Measurements from ENCODE around the gene GNMT.

GNMT gene

GRCh38 chr6:42981836-42982235, 21.3 kb downstream of the GNMT start:
- Histone ChIP-seq H3K18ac (ENCODE audit: low read length) (no peak overlapping the region), H4K12ac (ENCODE audit: low read depth, low read length) (no peak overlapping the region), H3K4me1 (ENCODE audit: control insufficient read depth in 1 of 2, insufficient read depth in 2 of 2, low read length in 2 of 2) (peaks cover 13 to 16% of the 10 kb centered on the region in 2 experiments), H2AFZ (ENCODE audit: insufficient read depth, low read length, poor library complexity) (no peak overlapping the region), H2BK120ac (ENCODE audit: insufficient read depth, low read length, poor library complexity) (no peak overlapping the region), H3K79me1 (ENCODE audit: low read length) (peaks cover 19% of the 10 kb centered on the region), H3K4me2 (ENCODE audit: low read length) (no peak overlapping the region), H4K8ac (ENCODE audit: low read depth, low read length) (no peak overlapping the region), H3K9me3 (ENCODE audit: insufficient read depth, low read depth, low read length) (no peaks in the 10 kb centered on the region), H3K9ac (ENCODE audit: low read length) (no peak overlapping the region), H3K23ac (ENCODE audit: low read length) (no peak overlapping the region), H4K91ac (ENCODE audit: low read depth, low read length) (no peak overlapping the region), H3K36me3 (ENCODE audit: control insufficient read depth in 1 of 2, insufficient read depth in 2 of 2, low read length in 2 of 2) (no peaks in the 10 kb centered on the region), H3K27me3 (ENCODE audit: insufficient read depth, low read length) (no peaks in the 10 kb centered on the region), H2AK5ac (ENCODE audit: low read length) (no peak overlapping the region), H3K14ac (ENCODE audit: low read length) (no peak overlapping the region), H3K79me2 (ENCODE audit: control insufficient read depth, insufficient read depth, low read length, poor library complexity) (peaks cover 15% of the 10 kb centered on the region), H3K4ac (ENCODE audit: low read depth, low read length) (no peak overlapping the region), H2BK12ac (ENCODE audit: low read length) (no peak overlapping the region), H3K27ac (ENCODE audit: low read depth, low read length) (no peak overlapping the region), H2BK5ac (ENCODE audit: low read depth, low read length, poor library complexity) (no peak overlapping the region), H3K4me3 (ENCODE audit: low read depth, low read length) (no peak overlapping the region)
- 100% methylated on average over 2 of the region's 5 CpGs for WGBS (ENCODE audit: extremely low coverage, insufficient coverage, insufficient read length)
- DNase-seq = no peak

GRCh38 chr6:42984001-42984923, 23.7 kb downstream of the GNMT start, which contains the start of gene PPP2R5D:
TSS of gene PPP2R5D (plus strand) at chr6:42984570. CDS start at chr6:42984678, 108 bp downstream.
- peak within 1 kb of the TSS; percentile 66 for H4K12ac ChIP-seq (ENCODE audit: low read depth, low read length)
- H3K23ac ChIP-seq (ENCODE audit: low read length) = no peak within 1 kb of the TSS
- H2BK12ac ChIP-seq (ENCODE audit: low read length) = no peak within 1 kb of the TSS
- peak within 1 kb of the TSS; percentile 89 for H4K91ac ChIP-seq (ENCODE audit: low read depth, low read length)
- H2AFZ ChIP-seq (ENCODE audit: insufficient read depth, low read length, poor library complexity) = peak within 1 kb of the TSS; percentile 89
- H3K27me3 ChIP-seq (ENCODE audit: insufficient read depth, low read length) = no peaks in the 10 kb centered on the region
- H3K4ac ChIP-seq (ENCODE audit: low read depth, low read length) = peak within 1 kb of the TSS; percentile 70
- peak within 1 kb of the TSS; percentile 91 for H3K4me3 ChIP-seq (ENCODE audit: low read depth, low read length)
- H4K8ac ChIP-seq (ENCODE audit: low read depth, low read length) = peak within 1 kb of the TSS; percentile 86
- no CpG with 5 or more reads among the region's 59 CpGs for WGBS (ENCODE audit: extremely low coverage, insufficient coverage, insufficient read length)
- H3K9ac ChIP-seq (ENCODE audit: low read length) = peak within 1 kb of the TSS; percentile 94
- H3K9me3 ChIP-seq (ENCODE audit: insufficient read depth, low read depth, low read length) = no peaks in the 10 kb centered on the region
- peaks cover 8 to 10% of the 10 kb centered on the region in 2 experiments for H3K4me1 ChIP-seq (ENCODE audit: control insufficient read depth in 1 of 2, insufficient read depth in 2 of 2, low read length in 2 of 2)
- DNase-seq = peak; percentile 99
- H2AK5ac ChIP-seq (ENCODE audit: low read length) = peak within 1 kb of the TSS; percentile 0
- peak within 1 kb of the TSS; percentile 96 for H3K4me2 ChIP-seq (ENCODE audit: low read length)
- peak within 1 kb of the TSS; percentile 84 for H3K18ac ChIP-seq (ENCODE audit: low read length)
- H3K14ac ChIP-seq (ENCODE audit: low read length) = peak within 1 kb of the TSS; percentile 95
- peaks cover 5% of the 10 kb centered on the region for H3K79me2 ChIP-seq (ENCODE audit: control insufficient read depth, insufficient read depth, low read length, poor library complexity)
- H2BK5ac ChIP-seq (ENCODE audit: low read depth, low read length, poor library complexity) = peak within 1 kb of the TSS; percentile 20
- peaks cover 8% of the 10 kb centered on the region for H3K79me1 ChIP-seq (ENCODE audit: low read length)
- peak within 1 kb of the TSS; percentile 40 for H2BK120ac ChIP-seq (ENCODE audit: insufficient read depth, low read length, poor library complexity)
- peaks cover 3 to 5% of the 10 kb centered on the region in 2 experiments for H3K36me3 ChIP-seq (ENCODE audit: control insufficient read depth in 1 of 2, insufficient read depth in 2 of 2, low read length in 2 of 2)
- H3K27ac ChIP-seq (ENCODE audit: low read depth, low read length) = peak within 1 kb of the TSS; percentile 32

GRCh38 chr6:42984924-42985475, 24.4 kb downstream of the GNMT start:
- Histone ChIP-seq H3K18ac (ENCODE audit: low read length) (peak overlapping the region; percentile 84), H3K79me2 (ENCODE audit: control insufficient read depth, insufficient read depth, low read length, poor library complexity) (peaks cover 5% of the 10 kb centered on the region), H2BK12ac (ENCODE audit: low read length) (no peak overlapping the region), H3K9me3 (ENCODE audit: insufficient read depth, low read depth, low read length) (peaks cover 2% of the 10 kb centered on the region), H3K4me1 (ENCODE audit: control insufficient read depth in 1 of 2, insufficient read depth in 2 of 2, low read length in 2 of 2) (peaks cover 5 to 8% of the 10 kb centered on the region in 2 experiments), H4K12ac (ENCODE audit: low read depth, low read length) (no peak overlapping the region), H3K4me2 (ENCODE audit: low read length) (peak overlapping the region; percentile 86), H2AK5ac (ENCODE audit: low read length) (peak overlapping the region; percentile 0), H3K79me1 (ENCODE audit: low read length) (peaks cover 7% of the 10 kb centered on the region), H3K4ac (ENCODE audit: low read depth, low read length) (peak overlapping the region; percentile 70), H3K27ac (ENCODE audit: low read depth, low read length) (no peak overlapping the region), H3K23ac (ENCODE audit: low read length) (no peak overlapping the region), H4K91ac (ENCODE audit: low read depth, low read length) (peak overlapping the region; percentile 89), H2BK5ac (ENCODE audit: low read depth, low read length, poor library complexity) (no peak overlapping the region), H2BK120ac (ENCODE audit: insufficient read depth, low read length, poor library complexity) (no peak overlapping the region), H2AFZ (ENCODE audit: insufficient read depth, low read length, poor library complexity) (peak overlapping the region; percentile 89), H3K14ac (ENCODE audit: low read length) (peak overlapping the region; percentile 95), H3K36me3 (ENCODE audit: control insufficient read depth in 1 of 2, insufficient read depth in 2 of 2, low read length in 2 of 2) (peaks cover 6 to 11% of the 10 kb centered on the region in 2 experiments), H4K8ac (ENCODE audit: low read depth, low read length) (peak overlapping the region; percentile 77), H3K4me3 (ENCODE audit: low read depth, low read length) (peak overlapping the region; percentile 91), H3K9ac (ENCODE audit: low read length) (peak overlapping the region; percentile 94), H3K27me3 (ENCODE audit: insufficient read depth, low read length) (no peaks in the 10 kb centered on the region)
- WGBS (ENCODE audit: extremely low coverage, insufficient coverage, insufficient read length) = no CpG with 5 or more reads among the region's 13 CpGs
- DNase-seq = peak in 1 of 2 donors; percentile 9

- H3K27me3 ChIP-seq (ENCODE audit: insufficient read depth, low read length) = no peaks in the 10 kb centered on the region
- H3K18ac ChIP-seq (ENCODE audit: low read length) = no peak overlapping the region
- no peak overlapping the region for H3K14ac ChIP-seq (ENCODE audit: low read length)
- H2AK5ac ChIP-seq (ENCODE audit: low read length) = no peak overlapping the region
- no peak overlapping the region for H3K4me3 ChIP-seq (ENCODE audit: low read depth, low read length)
- H3K9ac ChIP-seq (ENCODE audit: low read length) = no peak overlapping the region
- peaks cover 7% of the 10 kb centered on the region for H3K79me1 ChIP-seq (ENCODE audit: low read length)
- H4K8ac ChIP-seq (ENCODE audit: low read depth, low read length) = no peak overlapping the region
- no peak overlapping the region for H4K12ac ChIP-seq (ENCODE audit: low read depth, low read length)
- H3K9me3 ChIP-seq (ENCODE audit: insufficient read depth, low read depth, low read length) = peaks cover 2% of the 10 kb centered on the region
- no peak overlapping the region for H3K4me2 ChIP-seq (ENCODE audit: low read length)
- no peak overlapping the region for H4K91ac ChIP-seq (ENCODE audit: low read depth, low read length)
- no peak overlapping the region for H2BK5ac ChIP-seq (ENCODE audit: low read depth, low read length, poor library complexity)
- H3K23ac ChIP-seq (ENCODE audit: low read length) = no peak overlapping the region
- no peak for DNase-seq
- H2BK120ac ChIP-seq (ENCODE audit: insufficient read depth, low read length, poor library complexity) = no peak overlapping the region
- no peak overlapping the region for H3K27ac ChIP-seq (ENCODE audit: low read depth, low read length)
- no peak overlapping the region for H2BK12ac ChIP-seq (ENCODE audit: low read length)
- H3K36me3 ChIP-seq (ENCODE audit: control insufficient read depth in 1 of 2, insufficient read depth in 2 of 2, low read length in 2 of 2) = peaks cover 9 to 17% of the 10 kb centered on the region in 2 experiments
- H2AFZ ChIP-seq (ENCODE audit: insufficient read depth, low read length, poor library complexity) = no peak overlapping the region
- peaks cover 5 to 8% of the 10 kb centered on the region in 2 experiments for H3K4me1 ChIP-seq (ENCODE audit: control insufficient read depth in 1 of 2, insufficient read depth in 2 of 2, low read length in 2 of 2)
- no CpG with 5 or more reads among the region's 5 CpGs for WGBS (ENCODE audit: extremely low coverage, insufficient coverage, insufficient read length)
- H3K4ac ChIP-seq (ENCODE audit: low read depth, low read length) = no peak overlapping the region
- H3K79me2 ChIP-seq (ENCODE audit: control insufficient read depth, insufficient read depth, low read length, poor library complexity) = peaks cover 5% of the 10 kb centered on the region
These were observed 27.2 kb downstream of the GNMT start for GRCh38 chr6:42987533-42988451.

All from trophoblast cell (in vitro differentiated cells and primary cell).